H1 (cell line): ENCODE data around the gene ZFP3. TPM values are rescaled to one million over a fixed set of nuclear protein-coding genes. Genes with fewer than 3 reads are reported as not detected.

Experiments
- CTCF ChIA-PET: fragments of 300-600 bp; sonication (Branson Sonifier 250); formaldehyde crosslinking; loops from one replicate; lab custom pipeline; 2021; ENCODE audit not compliant: partially characterized antibody; lab: Charles Lee
- POLR2A ChIA-PET: fragments of 300-600 bp; sonication (Branson Sonifier 250); formaldehyde crosslinking; loops from one replicate; lab custom pipeline; 2021; ENCODE audit warnings: inconsistent platforms; ENCODE audit not compliant: partially characterized antibody; lab: Charles Lee
- DNase-seq, 2 experiments: peaks; one replicate each; pipeline versions ENCODE4 v3.0.0 to v3.0.0-alpha.2; 2010 to 2022; ENCODE audit warnings: low spot score in 2 of 2, low read depth in 1 of 2, mixed read lengths in 1 of 2
- FAIRE-seq: peaks from 2 replicates; lab custom pipeline; 2011; peaks lifted over from hg19 to GRCh38; lab: Jason Lieb, UNC
- H2AFZ ChIP-seq: 2 replicates; pipeline ENCODE4 v1.8.1; 2012; ENCODE audit warnings: low read length, inconsistent platforms
- H2AK5ac ChIP-seq: 2 replicates; pipeline ENCODE4 v1.6.1; 2013; ENCODE audit warnings: low read depth, low read length
- H2BK120ac ChIP-seq: replicated peaks from 2 replicates; pipeline ENCODE3; 2013; ENCODE audit warnings: low read depth, low read length, inconsistent platforms
- H2BK12ac ChIP-seq: 2 replicates; pipeline ENCODE4 v1.6.1; 2013; ENCODE audit warnings: low read depth, low read length
- H2BK15ac ChIP-seq: 2 replicates; pipeline ENCODE4 v1.6.1; 2013; ENCODE audit warnings: low read length
- H2BK20ac ChIP-seq: 2 replicates; pipeline ENCODE4 v1.6.1; 2013; ENCODE audit warnings: low read length
- H2BK5ac ChIP-seq: 2 replicates; pipeline ENCODE4 v1.6.1; 2013; ENCODE audit warnings: low read depth, low read length
- H3K14ac ChIP-seq: 2 replicates; pipeline ENCODE4 v1.6.1; 2013; ENCODE audit warnings: inconsistent platforms; ENCODE audit not compliant: insufficient read length
- H3K18ac ChIP-seq: 2 replicates; pipeline ENCODE4 v1.6.1; 2013; ENCODE audit warnings: low read length; ENCODE audit errors: extremely low read depth
- H3K23ac ChIP-seq: 2 replicates; pipeline ENCODE4 v1.6.1; 2013; ENCODE audit warnings: inconsistent platforms; ENCODE audit not compliant: insufficient read length
- H3K23me2 ChIP-seq: 2 replicates; pipeline ENCODE4 v1.6.1; 2013; ENCODE audit warnings: low read depth, low read length
- H3K27ac ChIP-seq: 2 replicates; pipeline ENCODE4 v1.6.1; 2011; ENCODE audit warnings: low read depth, low read length, inconsistent platforms
- H3K27me3 ChIP-seq, 4 experiments: replicated peaks in 1 of 4; 1 replicate in 1 of 4; 2 replicates in 3 of 4; pipeline versions ENCODE4 v1.6.1 to v1.8.1; 2011 to 2013; ENCODE audit warnings: low read length in 3 of 4, mild to moderate bottlenecking in 3 of 4, inconsistent platforms in 2 of 4, mixed read lengths in 2 of 4, moderate library complexity in 1 of 4; ENCODE audit not compliant: control insufficient read depth in 3 of 4, insufficient read depth in 3 of 4; ENCODE audit errors: extremely low read depth in 1 of 4
- H3K36me3 ChIP-seq, 4 experiments: 2 replicates each; pipeline versions ENCODE4 v1.6.1 to v1.8.1; 2011 to 2013; ENCODE audit warnings: mild to moderate bottlenecking in 4 of 4, low read length in 3 of 4, moderate library complexity in 2 of 4, control low read depth in 1 of 4, inconsistent platforms in 1 of 4; ENCODE audit not compliant: insufficient read depth in 4 of 4, control insufficient read depth in 2 of 4
- H3K4ac ChIP-seq: replicated peaks from 2 replicates; pipeline ENCODE3; 2013; ENCODE audit warnings: low read length, low read depth, mixed read lengths, inconsistent platforms; ENCODE audit not compliant: insufficient read length
- H3K4me1 ChIP-seq, 4 experiments: replicated peaks in 1 of 4; 1 replicate in 1 of 4; 2 replicates in 3 of 4; pipeline versions ENCODE4 v1.6.1 to v1.8.1; 2011 to 2013; ENCODE audit warnings: low read length in 3 of 4, inconsistent platforms in 2 of 4, mixed read lengths in 1 of 4; ENCODE audit not compliant: insufficient read depth in 4 of 4, control insufficient read depth in 3 of 4
- H3K4me2 ChIP-seq, 2 experiments: 2 replicates each; pipeline versions ENCODE4 v1.6.1 to v1.8.1; 2011 to 2013; ENCODE audit warnings: low read depth in 2 of 2, low read length in 2 of 2, control low read depth in 1 of 2, inconsistent platforms in 1 of 2, mild to moderate bottlenecking in 1 of 2; ENCODE audit not compliant: insufficient read depth in 1 of 2
- H3K4me3 ChIP-seq, 4 experiments: fragments of 200-600, 300-600 bp in 1 of 4; sonication (generic), shearing (Covaris generic), sonication (Bioruptor Twin) in 1 of 4; 2 replicates each; pipeline versions ENCODE4 v1.5.1 to v1.8.1; 2011 to 2016; ENCODE audit warnings: low read length in 4 of 4, low read depth in 3 of 4, control low read depth in 2 of 4, inconsistent platforms in 2 of 4, mild to moderate bottlenecking in 2 of 4, mixed read lengths in 1 of 4, moderate library complexity in 1 of 4; ENCODE audit not compliant: insufficient read depth in 2 of 4; ENCODE audit errors: extremely low read depth in 1 of 4
- H3K56ac ChIP-seq: replicated peaks from 2 replicates; pipeline ENCODE3; 2013; ENCODE audit warnings: low read depth, mild to moderate bottlenecking, mixed read lengths, low read length, inconsistent platforms; ENCODE audit not compliant: insufficient read length
- H3K79me1 ChIP-seq: 2 replicates; pipeline ENCODE4 v1.6.1; 2013; ENCODE audit warnings: low read depth, low read length, control low read depth
- H3K79me2 ChIP-seq, 2 experiments: 2 replicates each; pipeline versions ENCODE4 v1.6.1 to v1.8.1; 2012 to 2013; ENCODE audit warnings: low read length in 2 of 2, mild to moderate bottlenecking in 2 of 2, inconsistent platforms in 1 of 2; ENCODE audit not compliant: insufficient read depth in 2 of 2, control insufficient read depth in 1 of 2
- H3K9ac ChIP-seq, 4 experiments: replicated peaks in 1 of 4; 1 replicate in 1 of 4; 2 replicates in 3 of 4; pipeline versions ENCODE4 v1.6.1 to v1.8.1; 2011 to 2013; ENCODE audit warnings: low read depth in 3 of 4, low read length in 3 of 4, control low read depth in 2 of 4, mild to moderate bottlenecking in 2 of 4, moderate library complexity in 2 of 4, inconsistent platforms in 1 of 4; ENCODE audit errors: extremely low read depth in 1 of 4
- H3K9me3 ChIP-seq, 2 experiments: 2 replicates each; pipeline versions ENCODE4 v1.6.1 to v1.8.1; 2012 to 2013; ENCODE audit warnings: mild to moderate bottlenecking in 2 of 2, moderate library complexity in 2 of 2, control low read depth in 1 of 2, inconsistent platforms in 1 of 2, low read depth in 1 of 2, low read length in 1 of 2, mixed read lengths in 1 of 2; ENCODE audit not compliant: insufficient read depth in 2 of 2
- H4K20me1 ChIP-seq, 2 experiments: replicated peaks in 1 of 2; 2 replicates each; pipeline versions ENCODE3 to v1.8.1; 2011 to 2013; ENCODE audit warnings: inconsistent platforms in 2 of 2, low read length in 2 of 2, mild to moderate bottlenecking in 1 of 2; ENCODE audit not compliant: insufficient read depth in 2 of 2, control insufficient read depth in 1 of 2
- H4K5ac ChIP-seq: 2 replicates; pipeline ENCODE4 v1.6.1; 2013; ENCODE audit warnings: low read length, low read depth, mixed read lengths, inconsistent platforms; ENCODE audit not compliant: insufficient read length
- H4K8ac ChIP-seq: 2 replicates; pipeline ENCODE4 v1.8.0; 2013; ENCODE audit warnings: mild to moderate bottlenecking, moderate library complexity, low read length, inconsistent platforms; ENCODE audit not compliant: insufficient read depth; ENCODE audit errors: extremely low read depth
- H4K91ac ChIP-seq: replicated peaks from 2 replicates; pipeline ENCODE3; 2013; ENCODE audit warnings: low read length, mixed read lengths, inconsistent platforms; ENCODE audit not compliant: insufficient read length
- PHF8 ChIP-seq: fragments of 200-600 bp; sonication (generic); conservative IDR thresholded peaks from 2 replicates; pipeline ENCODE4 v1.7.1; 2012; ENCODE audit warnings: low read depth, mild to moderate bottlenecking, inconsistent platforms, low read length, moderate library complexity
- RFX5 ChIP-seq: IDR thresholded peaks from 2 replicates; pipeline ENCODE4 v1.6.1; 2011; ENCODE audit warnings: low read depth, low read length, improper control_type of control experiment, borderline replicate concordance
- TEAD4 ChIP-seq: IDR thresholded peaks from 2 replicates; pipeline ENCODE4 v1.6.1; 2012; ENCODE audit warnings: low read depth, low read length, inconsistent platforms, mixed read lengths
- WGBS, 2 experiments: shearing (Covaris generic) in 1 of 2; methylation state at CpG; one replicate each; pipeline versions ENCODE4 v1.1.6 to v1.1.7; 2013 to 2015; ENCODE audit warnings: low lambda C conversion rate in 2 of 2, mixed read lengths in 2 of 2, inconsistent platforms in 1 of 2, low coverage in 1 of 2, missing lambda C conversion rate in 1 of 2; ENCODE audit not compliant: insufficient replicate concordance in 2 of 2, insufficient coverage in 1 of 2, insufficient read length in 1 of 2; ENCODE audit errors: extremely low coverage in 1 of 2, missing lambda C conversion rate in 1 of 2; 5-methylcytosine and 5-hydroxymethylcytosine counted together
- polyA plus RNA-seq, 7 experiments: library from polyadenylated mRNA; depleted of rRNA in 3 of 7; stranded (reverse) in 5 of 7; unstranded in 2 of 7; fragments of >200 nt in 5 of 7; fragments of 200-250 nt in 2 of 7; gene quantifications; 1 replicate in 5 of 7; 2 replicates in 1 of 7; 4 replicates in 1 of 7; pipeline versions ENCODE4 v1.2.1 to v1.2.3, GENCODE V29; 2011 to 2013; ENCODE audit warnings: missing spikeins in 2 of 7, mixed read lengths in 2 of 7
- total RNA-seq: library from RNA; stranded (reverse); fragmentation: NEBNext Ultra II Directional; extraction: Animal tissue kit (Norgen Biotek cat#: 25700); gene quantifications from 2 replicates; pipeline ENCODE4 v1.2.1, GENCODE V29; 2021

Gene ZFP3
- total and polyA plus RNA-seq, 2 of the 8 experiments (the other 6 are each of a cell fraction or from before 2014, with no cell fraction given): 0.15 to 0.44 TPM

DNA sequence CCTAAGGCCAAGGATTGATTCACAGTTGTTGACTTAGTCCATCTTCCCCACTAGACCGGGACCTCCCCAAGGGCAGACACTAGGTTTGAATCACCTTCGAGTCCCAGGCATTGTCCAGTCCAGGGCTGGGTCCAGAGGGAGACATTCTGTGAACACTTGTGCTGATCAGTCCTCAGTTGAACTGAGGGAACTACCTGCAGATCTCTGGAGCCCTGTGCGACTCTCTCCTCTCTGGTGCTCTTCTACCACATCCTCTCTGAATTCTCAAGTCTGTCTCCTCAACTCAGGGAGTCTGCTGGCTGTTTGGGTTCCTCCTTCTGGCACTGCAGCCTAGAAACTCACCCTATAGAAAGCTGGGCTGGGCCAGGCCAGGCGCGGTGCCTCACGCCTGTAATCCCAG lies 22.6 kb downstream of the ZFP3 start:
- Histone ChIP-seq H3K27ac (no peak overlapping the region), H4K5ac (no peak overlapping the region), H3K27me3 (peaks cover 0 to 15% (median 8%) of the 10 kb centered on the region in 4 experiments; a peak in 6 of 7 replicates), H4K8ac (no peak overlapping the region), H3K18ac (no peak overlapping the region; the same call in 1 of the 2 replicates), H3K23me2 (peaks cover 6% of the 10 kb centered on the region; the same call in 1 of the 2 replicates), H3K4ac (no peak overlapping the region), H2AK5ac (no peak overlapping the region), H3K79me2 (no peaks in the 10 kb centered on the region), H2BK20ac (no peak overlapping the region), H3K23ac (no peak overlapping the region), H3K4me1 (no peaks in the 10 kb centered on the region), H2BK5ac (no peak overlapping the region), H2BK15ac (no peak overlapping the region), H2AFZ (no peak overlapping the region), H3K56ac (no peak overlapping the region)
- no peak for DNase-seq
- CTCF ChIA-PET: no interaction called here
- TF ChIP-seq PHF8: no peak
- TF ChIP-seq TEAD4: no peak
- no peak for TF ChIP-seq RFX5
- TF ChIP-seq, all 59 proteins: peak for 0
- no peak overlapping the region for H2BK120ac ChIP-seq
- POLR2A ChIA-PET: interaction anchor here (0.6 to 3.4 kb wide), 3 partner anchors 10 to 85 kb away, joined by 3 to 20 read pairs (median 4); partner anchors contain the start of gene ZNF232
- H3K36me3 ChIP-seq: peaks cover 4 to 23% (median 10%) of the 10 kb centered on the region in 4 experiments; a peak in 6 of 8 replicates
- H3K9ac ChIP-seq: no peak overlapping the region
- peaks cover 12 to 25% of the 10 kb centered on the region in 2 experiments for H3K9me3 ChIP-seq
- no peak overlapping the region for H4K91ac ChIP-seq
- H4K20me1 ChIP-seq: no peaks in the 10 kb centered on the region
- 89% methylated on average over 6 of the region's 6 CpGs; no CpG with 5 or more reads in 1 of the 2 experiments for WGBS, 2 experiments
- no peak overlapping the region for H3K4me2 ChIP-seq
- H3K14ac ChIP-seq: no peak overlapping the region
- no peak overlapping the region for H3K4me3 ChIP-seq
- H2BK12ac ChIP-seq: no peak overlapping the region
- no peak for FAIRE-seq
- H3K79me1 ChIP-seq: no peaks in the 10 kb centered on the region
